ENCODE results near the gene MYMX. TPM values are rescaled to one million over a fixed set of nuclear protein-coding genes. Genes with fewer than 3 reads are reported as not detected.

MYMX gene
- total RNA-seq, 1 donor from 2014 or later: 0.91 TPM

- Mint-ChIP-seq H3K9me3 (ENCODE audit: unreplicated experiment) (peaks cover 7% of the 10 kb centered on the region), H3K27ac (ENCODE audit: unreplicated experiment) (peak overlapping the region; percentile 76), H3K4me3 (ENCODE audit: unreplicated experiment) (no peak overlapping the region), H3K4me1 (ENCODE audit: low read depth, unreplicated experiment) (peaks cover 29% of the 10 kb centered on the region), H3K27me3 (ENCODE audit: unreplicated experiment) (peaks cover 6% of the 10 kb centered on the region), H3K36me3 (ENCODE audit: unreplicated experiment) (no peaks in the 10 kb centered on the region)
- no peak for TF ChIP-seq CTCF (IDR thresholded peaks at IDR 0.05; ENCODE audit: partially characterized antibody, unreplicated experiment)
- no peak for DNase-seq
Observed at GRCh38 chr6:44232676-44233566, 16.2 kb downstream of the MYMX start.

GRCh38 chr6:44233567-44234100 lies 16.9 kb downstream of the MYMX start:
- Mint-ChIP-seq H3K27ac (ENCODE audit: unreplicated experiment) (peak overlapping the region; percentile 76), H3K9me3 (ENCODE audit: unreplicated experiment) (peaks cover 7% of the 10 kb centered on the region), H3K4me1 (ENCODE audit: low read depth, unreplicated experiment) (peaks cover 27% of the 10 kb centered on the region), H3K4me3 (ENCODE audit: unreplicated experiment) (no peak overlapping the region), H3K36me3 (ENCODE audit: unreplicated experiment) (no peaks in the 10 kb centered on the region), H3K27me3 (ENCODE audit: unreplicated experiment) (peaks cover 10% of the 10 kb centered on the region)
- no peak for DNase-seq
- TF ChIP-seq CTCF (IDR thresholded peaks at IDR 0.05; ENCODE audit: partially characterized antibody, unreplicated experiment): no peak

- peaks cover 30% of the 10 kb centered on the region for H3K4me1 Mint-ChIP-seq (ENCODE audit: low read depth, unreplicated experiment)
- TF ChIP-seq CTCF (IDR thresholded peaks at IDR 0.05; ENCODE audit: partially characterized antibody, unreplicated experiment): peak; percentile 77
- DNase-seq: peak; percentile 70
- H3K27me3 Mint-ChIP-seq (ENCODE audit: unreplicated experiment): peaks cover 13% of the 10 kb centered on the region
- peaks cover 7% of the 10 kb centered on the region for H3K9me3 Mint-ChIP-seq (ENCODE audit: unreplicated experiment)
- H3K27ac Mint-ChIP-seq (ENCODE audit: unreplicated experiment): peak overlapping the region; percentile 72
- H3K36me3 Mint-ChIP-seq (ENCODE audit: unreplicated experiment): no peaks in the 10 kb centered on the region
- peak overlapping the region; percentile 34 for H3K4me3 Mint-ChIP-seq (ENCODE audit: unreplicated experiment)
Observed at GRCh38 chr6:44234101-44235025, 17.6 kb downstream of the MYMX start.

GRCh38 chr6:44235269-44235668 lies 18.5 kb downstream of the MYMX start:
- Mint-ChIP-seq H3K9me3 (ENCODE audit: unreplicated experiment) (peaks cover 7% of the 10 kb centered on the region), H3K4me1 (ENCODE audit: low read depth, unreplicated experiment) (peaks cover 31% of the 10 kb centered on the region), H3K36me3 (ENCODE audit: unreplicated experiment) (no peaks in the 10 kb centered on the region), H3K27ac (ENCODE audit: unreplicated experiment) (peak overlapping the region; percentile 72), H3K4me3 (ENCODE audit: unreplicated experiment) (peak overlapping the region; percentile 28), H3K27me3 (ENCODE audit: unreplicated experiment) (peaks cover 13% of the 10 kb centered on the region)
- no peak for TF ChIP-seq CTCF (IDR thresholded peaks at IDR 0.05; ENCODE audit: partially characterized antibody, unreplicated experiment)
- no peak for DNase-seq

Measured in glutamatergic neuron (in vitro differentiated cells).